NB4 (cell line): ENCODE data around the gene DICER1.

Experiments
- DNase-seq: peaks from one replicate; pipeline ENCODE4 v3.0.0; 2010; ENCODE audit warnings: low read depth
- H3K4me3 ChIP-seq: one replicate; pipeline ENCODE4 v1.5.1; 2011; ENCODE audit warnings: mild to moderate bottlenecking, low read depth, low read length, moderate library complexity
- CTCF ChIP-seq: IDR thresholded peaks from one replicate; pipeline ENCODE4 v1.5.1; 2012; ENCODE audit warnings: low read depth, low read length
- MAX ChIP-seq: IDR thresholded peaks from 2 replicates; pipeline ENCODE4 v1.6.1; 2011; ENCODE audit warnings: low read depth, low read length
- MYC ChIP-seq: IDR thresholded peaks from 2 replicates; pipeline ENCODE4 v1.6.1; 2011; ENCODE audit warnings: low read depth, low read length
- POLR2A ChIP-seq: IDR thresholded peaks from 2 replicates; pipeline ENCODE4 v1.6.1; 2011; ENCODE audit warnings: mild to moderate bottlenecking; ENCODE audit not compliant: insufficient read length; ENCODE audit errors: extremely low read depth

Gene DICER1

GRCh38 chr14:95045106-95045701 is 112.1 kb downstream of the DICER1 start:
- H3K4me3 ChIP-seq = no peak overlapping the region
- no peak for DNase-seq
- TF ChIP-seq CTCF = no peak
- TF ChIP-seq POLR2A = no peak
- TF ChIP-seq MYC = no peak
- TF ChIP-seq MAX = no peak

GRCh38 chr14:95044463-95045105 is 112.7 kb downstream of the DICER1 start:
- DNase-seq = no peak
- TF ChIP-seq CTCF (no peak), MAX (no peak), POLR2A (no peak), MYC (no peak)
- H3K4me3 ChIP-seq = no peak overlapping the region

GRCh38 chr14:95043732-95044462 is 113.4 kb downstream of the DICER1 start:
- no peak for TF ChIP-seq CTCF
- TF ChIP-seq MYC = no peak
- no peak for TF ChIP-seq POLR2A
- no peak for TF ChIP-seq MAX

GRCh38 chr14:95043314-95043713 is 114.0 kb downstream of the DICER1 start:
- no peak overlapping the region for H3K4me3 ChIP-seq
- no peak for DNase-seq
- TF ChIP-seq POLR2A (no peak), MAX (no peak), MYC (no peak), CTCF (no peak)

More at GRCh38 chr14:95043732-95044462, 113.4 kb downstream of the DICER1 start:
- no peak for DNase-seq
- no peak overlapping the region for H3K4me3 ChIP-seq

- no peak overlapping the region for H3K4me3 ChIP-seq
- no peak for TF ChIP-seq POLR2A
- TF ChIP-seq MYC = no peak
- TF ChIP-seq MAX = no peak
- TF ChIP-seq CTCF = no peak
- no peak for DNase-seq
These were observed 115.8 kb downstream of the DICER1 start for GRCh38 chr14:95041477-95042020.
